Endothelial cell of hepatic sinusoid (primary cell): ENCODE data around the gene GNPTG.

ENCODE experiments used
- in situ Hi-C: cut with HindIII; loops from 2 replicates; pipeline ENCODE4 v1.10.0; 2017; ENCODE audit warnings: low sequenced_read_pairs

The GNPTG gene

GRCh38 chr16:1390239-1390779 lies 38.6 kb downstream of the GNPTG start:
- in situ Hi-C loops: loop anchor here (25.0 kb wide), 3 partner anchors 103 to 253 kb away; no protein-coding TSS in a partner anchor

- in situ Hi-C loops: loop anchor here (25.0 kb wide), 3 partner anchors 106 to 256 kb away; no protein-coding TSS in a partner anchor
These were observed 41.1 kb downstream of the GNPTG start for GRCh38 chr16:1392826-1393225.

GRCh38 chr16:1393613-1394176 lies 42.0 kb downstream of the GNPTG start:
- in situ Hi-C loops: loop anchor here (25.0 kb wide), 3 partner anchors 106 to 256 kb away; no protein-coding TSS in a partner anchor

- in situ Hi-C loops: loop anchor here (25.0 kb wide), 3 partner anchors 107 to 257 kb away; no protein-coding TSS in a partner anchor
These were observed 42.7 kb downstream of the GNPTG start for GRCh38 chr16:1394367-1394951.

GRCh38 chr16:1395444-1396031 lies 43.8 kb downstream of the GNPTG start:
- in situ Hi-C loops: loop anchor here (25.0 kb wide), 3 partner anchors 108 to 258 kb away; no protein-coding TSS in a partner anchor

- in situ Hi-C loops: loop anchor here (25.0 kb wide), 3 partner anchors 110 to 260 kb away; no protein-coding TSS in a partner anchor
These were observed 46.0 kb downstream of the GNPTG start for GRCh38 chr16:1397779-1398178.

GRCh38 chr16:1398351-1398750 lies 46.6 kb downstream of the GNPTG start:
- in situ Hi-C loops: loop anchor here (25.0 kb wide), 3 partner anchors 111 to 261 kb away; no protein-coding TSS in a partner anchor

GRCh38 chr16:1398826-1399581 lies 47.3 kb downstream of the GNPTG start:
- in situ Hi-C loops: loop anchor here (25.0 kb wide), 3 partner anchors 112 to 262 kb away; no protein-coding TSS in a partner anchor

GRCh38 chr16:1401061-1401757 lies 49.5 kb downstream of the GNPTG start:
- in situ Hi-C loops: no loop called here

GRCh38 chr16:1401758-1402154 lies 50.0 kb downstream of the GNPTG start:
- in situ Hi-C loops: no loop called here

- in situ Hi-C loops: no loop called here
These were observed 51.3 kb downstream of the GNPTG start for GRCh38 chr16:1403036-1403435.

GRCh38 chr16:1403733-1404132 lies 52.0 kb downstream of the GNPTG start:
- in situ Hi-C loops: no loop called here

- in situ Hi-C loops: no loop called here
These were observed 56.0 kb downstream of the GNPTG start for GRCh38 chr16:1407753-1408152.

GRCh38 chr16:1408171-1408837 lies 56.6 kb downstream of the GNPTG start:
- in situ Hi-C loops: no loop called here

GRCh38 chr16:1412847-1413246 lies 61.1 kb downstream of the GNPTG start:
- in situ Hi-C loops: no loop called here
